Cardiac fibroblast (primary cell): Measurements from ENCODE around the gene RAD51C.
"Not testable (repeated sequence)": the region's sequence is repeated elsewhere in the genome, so short reads cannot be mapped to it uniquely, and the experiment has no call there.

Experiments used
- DNase-seq, 2 donors: peaks; one replicate each; pipeline versions ENCODE4 v3.0.0 to v3.0.0-alpha.2; 2010; ENCODE audit warnings: low read depth in 2 of 2
- H3K4me3 ChIP-seq, 2 donors: replicated peaks in 1 of 2; 1 replicate in 1 of 2; 2 replicates in 1 of 2; pipeline ENCODE4 v1.5.1; 2011; ENCODE audit warnings: low read depth in 2 of 2, low read length in 2 of 2, mild to moderate bottlenecking in 2 of 2, moderate library complexity in 1 of 2
- CTCF ChIP-seq: IDR thresholded peaks from one replicate; pipeline ENCODE4 v1.5.1; 2011; ENCODE audit warnings: low read depth, mild to moderate bottlenecking, low read length, inconsistent platforms

Gene RAD51C

GRCh38 chr17:58669853-58670252 is 22.5 kb upstream of the RAD51C start:
- TF ChIP-seq CTCF: no peak
- peak in 1 of 2 donors; percentile 33 for DNase-seq
- H3K4me3 ChIP-seq: no peak overlapping the region

GRCh38 chr17:58671969-58672368 is 20.4 kb upstream of the RAD51C start:
- no peak for DNase-seq
- no peak overlapping the region for H3K4me3 ChIP-seq
- TF ChIP-seq CTCF: no peak

- peak; percentile 78 to 84 for DNase-seq
- TF ChIP-seq CTCF: no peak
- H3K4me3 ChIP-seq: no peak overlapping the region
These were observed 15.1 kb upstream of the RAD51C start for GRCh38 chr17:58677194-58677880.

GRCh38 chr17:58678287-58678686 is 14.1 kb upstream of the RAD51C start:
- H3K4me3 ChIP-seq, DNase-seq: not testable (repeated sequence)

GRCh38 chr17:58679263-58680037 is 13.0 kb upstream of the RAD51C start:
- DNase-seq: peak; percentile 82 to 95
- TF ChIP-seq CTCF: no peak
- no peak overlapping the region for H3K4me3 ChIP-seq

GRCh38 chr17:58680038-58680369 is 12.4 kb upstream of the RAD51C start:
- H3K4me3 ChIP-seq: no peak overlapping the region
- no peak for DNase-seq
- TF ChIP-seq CTCF: no peak

GRCh38 chr17:58684003-58684402 is 8.4 kb upstream of the RAD51C start:
- no peak overlapping the region for H3K4me3 ChIP-seq
- TF ChIP-seq CTCF: no peak
- DNase-seq: no peak

GRCh38 chr17:58684462-58684861 is 7.9 kb upstream of the RAD51C start:
- not testable (repeated sequence) for H3K4me3 ChIP-seq, DNase-seq
